ENCODE measurements around the gene BMP4. TPM values are rescaled to one million over a fixed set of nuclear protein-coding genes. Genes with fewer than 3 reads are reported as not detected.

The BMP4 gene
- total RNA-seq, 1 experiment from 2014 or later, result 12.2 TPM

- no peaks in the 10 kb centered on the region for H3K27me3 ChIP-seq (ENCODE audit: insufficient read depth, low read length)
- H2BK5ac ChIP-seq (ENCODE audit: insufficient read length, low read length), result no peak overlapping the region
- WGBS (ENCODE audit: extremely low coverage, insufficient read length, low lambda C conversion rate), result no CpG with 5 or more reads among the region's 5 CpGs
- Mint-ChIP-seq H3K27me3 (ENCODE audit: low read depth) (peaks cover 1% of the 10 kb centered on the region; the same call in 1 of the 2 replicates), H3K9me3 (no peaks in the 10 kb centered on the region), H3K4me1 (peaks cover 11 to 15% of the 10 kb centered on the region in 2 experiments), H3K27ac (0 out of 7 replicates have a peak overlapping the region, but pooled peaks of 1 of the 3 experiments have one; percentile 20), H3K36me3 (ENCODE audit: insufficient read depth in 1 of 3, low read depth in 3 of 3) (no peaks in the 10 kb centered on the region), H3K4me3 (no peak overlapping the region)
- no peak overlapping the region for H2AFZ ChIP-seq (ENCODE audit: low read length)
- H2BK15ac ChIP-seq (ENCODE audit: low read depth, low read length), result no peak overlapping the region
- H3K23ac ChIP-seq (ENCODE audit: insufficient read length, low read depth, low read length), result no peak overlapping the region
- H3K79me1 ChIP-seq (ENCODE audit: insufficient read depth, low read depth, low read length, poor library complexity, severe bottlenecking), result no peaks in the 10 kb centered on the region
- no peak overlapping the region for H2AK5ac ChIP-seq (ENCODE audit: insufficient read length, low read length)
- H3T11ph ChIP-seq (ENCODE audit: low read length), result no peak overlapping the region
- H4K91ac ChIP-seq (ENCODE audit: insufficient read length, low read depth, low read length), result no peak overlapping the region
- H3K14ac ChIP-seq (ENCODE audit: insufficient read depth, low read length), result no peak overlapping the region
- H2BK12ac ChIP-seq (ENCODE audit: insufficient read length, low read depth, low read length), result no peak overlapping the region
- H4K20me1 ChIP-seq (ENCODE audit: control insufficient read depth, insufficient read depth, insufficient read length), result no peaks in the 10 kb centered on the region
- H3K9me3 ChIP-seq (ENCODE audit: control insufficient read depth, low read depth, low read length), result no peaks in the 10 kb centered on the region
- H3K4me1 ChIP-seq (ENCODE audit: insufficient read depth, low read length), result peaks cover 3% of the 10 kb centered on the region; the same call in 1 of the 2 replicates
- TF ChIP-seq CTCF (conservative IDR thresholded peaks at IDR 0.05), result no peak
- no peak overlapping the region for H3K4ac ChIP-seq (ENCODE audit: low read depth, low read length)
- no peak overlapping the region for H3K9ac ChIP-seq (ENCODE audit: extremely low read depth, insufficient read length, low read length)
- DNase-seq, result no peak
- no peak overlapping the region for H2BK20ac ChIP-seq (ENCODE audit: low read depth, low read length, poor library complexity, severe bottlenecking)
- no peak overlapping the region for H4K5ac ChIP-seq (ENCODE audit: insufficient read length, low read depth, low read length)
- H3K4me2 ChIP-seq (ENCODE audit: insufficient read depth, insufficient read length, low read length), result no peak overlapping the region
- H3K27ac ChIP-seq (ENCODE audit: insufficient read length, low read depth, low read length), result no peak overlapping the region
- no peaks in the 10 kb centered on the region for H3K23me2 ChIP-seq (ENCODE audit: insufficient read length, low read depth, low read length, poor library complexity, severe bottlenecking)
- no peak overlapping the region for H3K56ac ChIP-seq (ENCODE audit: insufficient read length, low read depth, low read length)
- no peaks in the 10 kb centered on the region for H3K79me2 ChIP-seq (ENCODE audit: insufficient read depth, low read length)
- no peak overlapping the region for H3K18ac ChIP-seq (ENCODE audit: insufficient read length, low read depth, low read length)
- H4K8ac ChIP-seq (replicated peaks; ENCODE audit: insufficient read length, low read depth, low read length), result no peak overlapping the region
- H2BK120ac ChIP-seq (ENCODE audit: low read depth, low read length, poor library complexity, severe bottlenecking), result no peak overlapping the region
These were observed 42.5 kb upstream of the BMP4 start for GRCh38 chr14:53999061-53999488.

Measured in H9 (cell line).